RWPE2 (cell line): ENCODE measurements around the gene MCU.

Experiments used
- ATAC-seq: fragments of 200-7000 bp; cut with Tn5 transposase; 3 replicates; pipeline ENCODE4 v1.9.1; 2021; ENCODE audit warnings: low read depth
- DNase-seq: peaks from one replicate; pipeline ENCODE4 v3.0.0-alpha.2; 2020; ENCODE audit warnings: low spot score
- H3K27ac ChIP-seq: fragments of 450-650 bp; 2 replicates; pipeline ENCODE4 v1.5.1; 2017; ENCODE audit warnings: mild to moderate bottlenecking; ENCODE audit not compliant: poor library complexity, severe bottlenecking
- H3K27me3 ChIP-seq: fragments of 250-450 bp; sonication (Bioruptor Pico); 2 replicates; pipeline ENCODE4 v1.5.1; 2021; ENCODE audit warnings: mild to moderate bottlenecking, moderate library complexity; ENCODE audit not compliant: insufficient read depth, poor library complexity, severe bottlenecking
- H3K36me3 ChIP-seq: fragments of 250-450 bp; sonication (Bioruptor Pico); 2 replicates; pipeline ENCODE4 v1.5.1; 2020; ENCODE audit warnings: low read depth, mild to moderate bottlenecking, moderate library complexity
- H3K4me1 ChIP-seq: fragments of 250-450 bp; sonication (Bioruptor Pico); 2 replicates; pipeline ENCODE4 v1.5.1; 2021; ENCODE audit warnings: mild to moderate bottlenecking, moderate library complexity; ENCODE audit not compliant: insufficient read depth, poor library complexity, severe bottlenecking
- H3K4me3 ChIP-seq: fragments of 250-450 bp; sonication (Bioruptor Pico); 2 replicates; pipeline ENCODE4 v1.5.1; 2021; ENCODE audit warnings: mild to moderate bottlenecking, moderate library complexity; ENCODE audit not compliant: severe bottlenecking
- H3K9me3 ChIP-seq: fragments of 250-450 bp; sonication (Bioruptor Pico); 2 replicates; pipeline ENCODE4 v1.5.1; 2021; ENCODE audit warnings: mild to moderate bottlenecking, moderate library complexity; ENCODE audit not compliant: severe bottlenecking
- CTCF ChIP-seq: fragments of 450-650 bp; IDR thresholded peaks from one replicate; pipeline ENCODE4 v1.5.1; 2017; ENCODE audit warnings: mild to moderate bottlenecking, moderate library complexity; ENCODE audit not compliant: poor library complexity, severe bottlenecking

Gene MCU

DNA sequence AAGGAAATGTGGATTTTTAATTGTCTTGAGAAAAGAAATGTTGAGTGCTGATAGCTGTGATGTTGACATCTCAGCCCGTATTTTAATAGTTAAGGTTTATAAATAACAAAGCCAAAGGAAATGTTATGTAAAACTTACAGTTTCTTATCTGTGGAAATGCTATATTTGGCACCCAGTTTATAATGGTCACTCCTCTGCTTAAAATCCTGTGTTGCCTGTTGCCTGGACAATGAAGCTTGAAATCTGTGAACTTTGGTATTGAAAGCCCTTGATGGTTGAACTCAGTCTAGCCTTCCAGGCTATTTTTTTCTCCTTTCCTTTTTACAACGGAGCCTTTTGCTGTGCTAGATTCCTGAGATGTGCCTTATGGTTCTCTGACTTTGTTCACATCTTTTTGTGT is 46.5 kb downstream of the MCU start:
- TF ChIP-seq CTCF, result no peak
- Histone ChIP-seq H3K36me3 (no peaks in the 10 kb centered on the region), H3K4me1 (no peaks in the 10 kb centered on the region), H3K9me3 (no peaks in the 10 kb centered on the region), H3K27me3 (no peaks in the 10 kb centered on the region), H3K4me3 (no peak overlapping the region), H3K27ac (no peak overlapping the region)
- DNase-seq, result no peak
- no peak for ATAC-seq

DNA sequence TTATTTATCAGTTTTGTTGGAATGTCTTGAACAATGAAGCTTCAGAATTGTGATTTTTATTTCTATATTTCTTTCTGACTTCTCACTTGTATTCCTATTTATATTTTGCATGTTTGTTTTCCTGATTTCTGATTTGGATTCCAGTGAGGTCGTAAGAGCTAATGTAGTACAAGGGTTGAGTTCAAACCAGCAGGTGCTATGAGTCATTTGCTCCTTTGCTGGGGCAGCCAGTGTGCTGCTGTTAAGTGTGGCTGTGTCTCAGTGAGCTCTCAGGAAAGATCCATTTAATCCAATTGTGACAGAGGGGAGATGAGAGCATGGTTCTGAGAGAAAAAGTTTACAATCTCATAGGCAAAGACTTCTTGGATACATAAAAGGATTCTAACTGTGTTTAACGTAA is 48.6 kb downstream of the MCU start:
- ATAC-seq, result peak; percentile 64; the same call in 1 of the 3 replicates
- DNase-seq, result no peak

GRCh38 chr10:72742092-72742491 is 50.1 kb downstream of the MCU start:
- no peak for DNase-seq
- no peaks in the 10 kb centered on the region for H3K9me3 ChIP-seq
- no peaks in the 10 kb centered on the region for H3K36me3 ChIP-seq
- no peak overlapping the region for H3K4me3 ChIP-seq
- ATAC-seq, result no peak
- no peak overlapping the region for H3K27ac ChIP-seq
- TF ChIP-seq CTCF, result no peak
- H3K4me1 ChIP-seq, result no peaks in the 10 kb centered on the region
- H3K27me3 ChIP-seq, result no peaks in the 10 kb centered on the region

More for the DNA sequence above, 48.6 kb downstream of the MCU start:
- H3K27ac ChIP-seq, result no peak overlapping the region
- no peaks in the 10 kb centered on the region for H3K36me3 ChIP-seq
- no peaks in the 10 kb centered on the region for H3K4me1 ChIP-seq
- H3K9me3 ChIP-seq, result no peaks in the 10 kb centered on the region
- no peak for TF ChIP-seq CTCF
- H3K27me3 ChIP-seq, result no peaks in the 10 kb centered on the region
- H3K4me3 ChIP-seq, result no peak overlapping the region

GRCh38 chr10:72742797-72743196 is 50.9 kb downstream of the MCU start:
- no peaks in the 10 kb centered on the region for H3K4me1 ChIP-seq

More at GRCh38 chr10:72742797-72743196, 50.9 kb downstream of the MCU start:
- TF ChIP-seq CTCF, result no peak
- ATAC-seq (no peak), DNase-seq (no peak)
- Histone ChIP-seq H3K27me3 (no peaks in the 10 kb centered on the region), H3K9me3 (no peaks in the 10 kb centered on the region), H3K27ac (no peak overlapping the region), H3K4me3 (no peak overlapping the region), H3K36me3 (no peaks in the 10 kb centered on the region)
